Astrocyte of the cerebellum (primary cell): ENCODE measurements around the gene ATP11A.

Source experiments
- DNase-seq: peaks from one replicate; pipeline ENCODE4 v3.0.0-alpha.2; 2011; ENCODE audit warnings: low read depth
- H3K4me3 ChIP-seq: 2 replicates; pipeline ENCODE4 v1.5.1; 2011; ENCODE audit warnings: mild to moderate bottlenecking, low read depth, low read length, moderate library complexity
- in situ Hi-C: cut with HindIII; loops from 2 replicates; pipeline ENCODE4 v1.10.0; 2017; ENCODE audit warnings: low sequenced_read_pairs
- TF ChIP-seq, protein P1 (sequence below): IDR thresholded peaks from 2 replicates; pipeline ENCODE4 v1.5.1; 2012; ENCODE audit warnings: low read length, low read depth, moderate library complexity, mild to moderate bottlenecking; ENCODE audit errors: missing control alignments

Gene ATP11A

DNA sequence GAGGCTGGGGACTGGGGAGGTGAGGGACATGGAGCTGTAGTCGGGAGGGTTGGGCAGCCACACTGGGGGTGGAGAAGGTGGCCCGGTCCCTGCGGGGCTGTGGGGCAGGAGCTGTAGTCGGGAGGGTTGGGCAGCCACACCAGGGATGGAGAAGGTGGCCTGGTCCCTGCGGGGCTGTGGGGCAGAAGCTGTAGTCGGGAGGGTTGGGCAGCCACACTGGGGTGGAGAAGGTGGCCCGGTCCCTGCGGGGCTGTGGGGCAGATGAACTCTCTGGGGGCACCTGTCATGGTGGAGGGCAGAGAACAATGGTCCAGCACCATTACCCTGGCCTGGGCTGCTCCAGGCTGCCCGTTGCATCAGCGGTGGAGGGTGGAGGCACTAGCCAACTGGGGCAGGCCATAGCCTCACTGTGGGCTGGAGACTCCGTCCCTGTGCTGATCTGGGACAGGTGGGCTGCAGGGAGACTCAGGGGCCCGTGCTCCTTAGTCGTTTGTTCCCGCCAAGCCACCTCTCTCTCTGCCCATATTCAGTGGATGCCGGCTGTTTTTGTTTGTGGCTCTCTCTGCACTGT, 51.4 kb downstream of the ATP11A start:
- in situ Hi-C loops, result no loop called here
- H3K4me3 ChIP-seq, result no peak overlapping the region

DNA sequence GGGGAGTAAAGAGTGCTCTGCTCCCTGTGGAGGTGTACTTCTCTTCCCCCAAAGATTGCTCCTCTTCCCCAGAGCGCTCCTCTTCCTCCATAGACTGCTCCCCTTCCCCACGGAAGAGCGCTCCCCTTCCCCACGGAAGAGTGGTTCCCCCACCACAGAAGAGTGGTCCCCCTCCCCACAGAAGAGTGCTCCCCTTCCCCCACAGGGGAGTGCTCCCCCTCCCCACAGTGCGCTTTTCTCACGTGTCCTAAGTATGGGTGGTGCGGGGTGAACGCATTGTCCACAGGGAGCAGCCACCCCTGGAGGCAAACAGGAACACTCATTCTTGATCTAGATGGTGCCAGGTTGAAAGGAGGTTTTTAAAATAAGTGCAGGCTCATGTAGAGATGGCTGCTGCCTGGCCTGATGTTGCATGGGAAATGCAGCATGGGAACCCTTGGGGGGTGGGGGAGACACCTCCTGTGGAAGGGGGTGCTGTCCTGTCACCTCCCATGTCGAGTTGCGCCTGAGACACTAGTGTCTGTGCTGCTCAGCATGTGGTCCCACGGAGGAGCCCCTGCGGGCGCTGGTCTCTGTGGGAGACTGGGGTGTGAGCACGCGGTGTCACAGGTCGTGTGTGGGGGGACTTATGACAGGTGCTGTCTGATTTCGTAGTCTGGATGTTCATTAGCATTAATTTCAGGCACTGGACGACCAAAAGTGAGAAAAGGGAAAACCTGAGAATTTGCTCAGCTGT, 52.2 kb downstream of the ATP11A start:
- TF ChIP-seq, protein P1, sequence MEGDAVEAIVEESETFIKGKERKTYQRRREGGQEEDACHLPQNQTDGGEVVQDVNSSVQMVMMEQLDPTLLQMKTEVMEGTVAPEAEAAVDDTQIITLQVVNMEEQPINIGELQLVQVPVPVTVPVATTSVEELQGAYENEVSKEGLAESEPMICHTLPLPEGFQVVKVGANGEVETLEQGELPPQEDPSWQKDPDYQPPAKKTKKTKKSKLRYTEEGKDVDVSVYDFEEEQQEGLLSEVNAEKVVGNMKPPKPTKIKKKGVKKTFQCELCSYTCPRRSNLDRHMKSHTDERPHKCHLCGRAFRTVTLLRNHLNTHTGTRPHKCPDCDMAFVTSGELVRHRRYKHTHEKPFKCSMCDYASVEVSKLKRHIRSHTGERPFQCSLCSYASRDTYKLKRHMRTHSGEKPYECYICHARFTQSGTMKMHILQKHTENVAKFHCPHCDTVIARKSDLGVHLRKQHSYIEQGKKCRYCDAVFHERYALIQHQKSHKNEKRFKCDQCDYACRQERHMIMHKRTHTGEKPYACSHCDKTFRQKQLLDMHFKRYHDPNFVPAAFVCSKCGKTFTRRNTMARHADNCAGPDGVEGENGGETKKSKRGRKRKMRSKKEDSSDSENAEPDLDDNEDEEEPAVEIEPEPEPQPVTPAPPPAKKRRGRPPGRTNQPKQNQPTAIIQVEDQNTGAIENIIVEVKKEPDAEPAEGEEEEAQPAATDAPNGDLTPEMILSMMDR, result no peak
- no peak for DNase-seq
- H3K4me3 ChIP-seq, result no peak overlapping the region
- in situ Hi-C loops, result no loop called here

More for the DNA sequence above, 51.4 kb downstream of the ATP11A start:
- TF ChIP-seq, protein P1, result no peak
- no peak for DNase-seq

DNA sequence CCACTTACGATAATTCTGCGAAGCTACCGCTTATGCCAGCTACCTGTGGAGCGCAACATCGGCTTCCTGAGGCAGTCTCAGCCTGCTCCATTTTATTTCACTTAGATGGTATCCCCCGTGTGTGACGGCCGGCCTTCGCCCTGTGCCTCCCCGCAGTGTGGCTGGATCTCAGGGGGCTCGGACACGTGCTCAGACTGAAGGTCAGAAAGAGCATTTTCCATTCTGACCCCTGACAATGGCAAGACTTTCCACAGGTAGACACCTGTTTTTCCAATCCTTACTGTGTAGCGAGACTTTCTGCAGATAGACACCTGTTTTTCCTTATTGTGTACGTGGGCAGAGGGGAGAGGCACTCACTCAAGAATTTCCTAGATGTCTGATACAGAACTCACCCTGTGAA, 52.7 kb downstream of the ATP11A start:
- no peak overlapping the region for H3K4me3 ChIP-seq
- DNase-seq, result no peak
- TF ChIP-seq, protein P1, result no peak
- in situ Hi-C loops, result no loop called here

DNA sequence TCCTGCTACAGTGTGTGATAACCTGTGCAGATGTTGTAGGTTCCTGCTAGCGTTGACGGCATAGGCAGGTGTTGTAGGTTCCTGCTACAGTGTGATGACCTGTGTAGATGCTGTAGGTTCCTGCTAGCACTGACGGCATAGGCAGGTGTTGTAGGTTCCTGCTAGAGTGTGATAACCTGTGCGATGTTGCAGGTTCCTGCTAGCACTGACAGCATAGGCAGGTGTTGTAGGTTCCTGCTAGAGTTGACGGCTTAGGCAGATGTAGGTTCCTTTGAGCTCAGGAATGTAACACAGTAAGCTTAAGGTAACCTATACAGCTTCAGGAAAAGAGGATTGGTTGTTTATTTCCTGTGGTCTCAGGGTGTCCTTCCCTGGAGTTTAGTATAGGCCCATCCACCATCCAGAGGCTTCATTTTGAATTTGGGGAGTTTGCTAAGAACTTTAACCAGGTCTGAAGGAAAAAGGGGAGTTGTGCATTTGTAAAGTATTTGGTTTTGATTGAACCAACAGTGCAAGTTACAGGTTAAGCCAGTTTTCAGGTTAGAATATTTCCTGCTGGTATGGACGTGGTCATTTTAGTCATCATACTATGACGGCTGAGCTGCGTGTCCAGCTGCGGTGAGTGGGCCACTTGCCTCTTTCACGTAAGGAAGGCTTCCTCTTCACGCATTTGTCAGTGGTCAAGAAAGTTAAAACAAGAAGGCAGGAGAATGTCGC, 53.8 kb downstream of the ATP11A start:
- no peak overlapping the region for H3K4me3 ChIP-seq
- no peak for DNase-seq
- in situ Hi-C loops, result no loop called here
- TF ChIP-seq, protein P1, result no peak

DNA sequence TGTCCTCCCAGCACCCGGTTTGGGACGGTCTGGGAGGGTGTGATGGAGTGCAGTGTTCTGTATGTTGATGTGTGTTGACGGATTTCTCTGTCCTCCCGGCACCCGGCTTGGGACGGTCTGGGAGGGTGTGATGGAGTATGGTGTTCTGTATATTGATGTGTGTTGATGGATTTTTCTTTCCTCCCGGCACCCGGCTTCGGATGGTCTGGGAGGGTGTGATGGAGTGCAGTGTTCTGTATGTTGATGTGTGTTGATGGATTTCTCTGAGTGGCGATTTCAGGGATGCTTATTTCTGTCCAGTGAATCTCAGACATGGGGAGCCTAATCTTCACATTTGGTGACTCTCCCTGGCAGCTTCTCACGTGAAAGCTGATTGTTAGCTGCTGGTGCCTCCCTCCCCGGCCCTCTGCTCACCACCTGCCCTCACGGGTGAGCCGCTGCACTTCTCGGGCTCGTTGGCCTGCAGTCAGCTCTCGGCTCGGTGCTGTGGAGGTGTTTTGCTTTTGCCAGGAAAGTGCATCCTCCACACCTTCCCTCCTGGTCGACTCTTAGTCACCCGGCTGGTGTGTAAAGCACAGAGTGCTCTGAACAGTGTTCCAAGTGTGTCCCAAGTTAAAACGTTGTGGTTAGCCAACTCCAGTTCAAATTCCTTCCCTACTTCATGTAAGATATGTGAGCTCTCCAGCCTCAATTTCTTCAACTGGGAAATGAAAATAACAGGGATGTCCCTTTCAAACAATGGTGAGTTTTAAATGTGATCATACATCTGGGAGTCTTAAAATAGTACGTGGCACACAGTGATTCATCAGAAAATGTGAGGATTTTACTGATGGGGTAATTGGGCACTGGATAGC, 54.6 kb downstream of the ATP11A start:
- H3K4me3 ChIP-seq, result no peak overlapping the region
- in situ Hi-C loops, result no loop called here
- TF ChIP-seq, protein P1, result no peak
- no peak for DNase-seq

DNA sequence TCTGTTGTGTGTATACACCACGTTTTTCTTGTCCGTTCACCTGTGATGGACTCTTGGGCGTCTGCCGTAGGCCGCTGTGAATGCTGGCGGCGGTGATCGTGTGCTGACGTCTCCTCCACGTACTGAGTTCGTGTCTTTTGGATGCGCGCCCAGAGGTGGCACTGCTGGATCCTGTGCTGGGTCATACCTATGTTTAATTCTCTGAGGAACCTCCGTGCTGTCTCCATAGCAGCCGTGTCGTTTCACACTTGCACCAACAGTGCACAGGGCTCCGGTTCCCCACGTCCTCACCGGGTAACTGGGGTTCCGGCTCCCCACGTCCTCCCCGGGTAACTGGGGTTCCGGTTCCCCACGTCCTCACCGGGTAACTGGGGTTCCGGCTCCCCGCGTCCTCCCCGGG, 56.2 kb downstream of the ATP11A start:
- H3K4me3 ChIP-seq, result no peak overlapping the region
- in situ Hi-C loops, result no loop called here
- TF ChIP-seq, protein P1, result no peak
- no peak for DNase-seq
